B cell (primary cell): ENCODE data around the gene CXXC1. TPM values are rescaled to one million over a fixed set of nuclear protein-coding genes. Genes with fewer than 3 reads are reported as not detected.

Source experiments
- ATAC-seq: fragments of 200-7000 bp; cut with Tn5 transposase; one replicate; pipeline ENCODE4 v1.10.0; 2021; ENCODE audit warnings: low read depth, mild to moderate bottlenecking, moderate number of reproducible peaks, moderate library complexity
- CTCF ChIA-PET: fragments of 350-600 bp; sonication (Branson Sonifier 250); formaldehyde crosslinking; loops from one replicate; lab custom pipeline; 2021; ENCODE audit warnings: antibody characterized with exemption, inconsistent platforms; lab: Charles Lee
- POLR2A ChIA-PET: fragments of 350-600 bp; sonication (Branson Sonifier 250); formaldehyde crosslinking; loops from one replicate; lab custom pipeline; 2021; ENCODE audit warnings: antibody characterized with exemption; lab: Charles Lee
- DNase-seq: peaks from one replicate; pipeline ENCODE4 v3.0.0; 2013
- H2AFZ ChIP-seq: 2 replicates; pipeline ENCODE4 v1.6.1; 2012; ENCODE audit warnings: mild to moderate bottlenecking, low read depth, low read length; ENCODE audit not compliant: insufficient read depth, poor library complexity, severe bottlenecking
- H3K27ac ChIP-seq, 2 donors: 1 replicate in 1 of 2; 2 replicates in 1 of 2; pipeline ENCODE4 v1.5.1; 2012 to 2013; ENCODE audit warnings: low read length in 2 of 2, mild to moderate bottlenecking in 2 of 2, moderate library complexity in 1 of 2
- H3K27me3 ChIP-seq, 4 experiments: fragments of 200-600 bp in 1 of 4; sonication (generic) in 1 of 4; replicated peaks in 1 of 4; 1 replicate in 2 of 4; 2 replicates in 2 of 4; pipeline versions ENCODE4 v1.6.1 to v1.7.0; 2013 to 2016; ENCODE audit warnings: low read length in 3 of 4, mild to moderate bottlenecking in 2 of 4, mixed read lengths in 1 of 4, moderate library complexity in 1 of 4; ENCODE audit not compliant: insufficient read depth in 4 of 4, control insufficient read depth in 3 of 4; ENCODE audit errors: control extremely low read depth in 1 of 4
- H3K36me3 ChIP-seq, 2 experiments: replicated peaks in 1 of 2; 1 replicate in 1 of 2; 2 replicates in 1 of 2; pipeline versions ENCODE4 v1.6.1 to v1.7.1; 2013; ENCODE audit warnings: low read length in 1 of 2; ENCODE audit not compliant: insufficient read depth in 2 of 2, control insufficient read depth in 1 of 2; ENCODE audit errors: control extremely low read depth in 1 of 2, extremely low read depth in 1 of 2
- H3K4me1 ChIP-seq, 2 donors: fragments of 200-600 bp in 1 of 2; sonication (generic) in 1 of 2; 1 replicate in 1 of 2; 2 replicates in 1 of 2; pipeline versions ENCODE4 v1.5.1 to v1.6.1; 2013 to 2017; ENCODE audit warnings: low read length in 2 of 2; ENCODE audit not compliant: control insufficient read depth in 2 of 2, insufficient read depth in 2 of 2
- H3K4me2 ChIP-seq: replicated peaks from 2 replicates; pipeline ENCODE3; 2012; ENCODE audit warnings: mild to moderate bottlenecking, low read depth, low read length; ENCODE audit not compliant: poor library complexity, severe bottlenecking
- H3K4me3 ChIP-seq, 5 experiments: fragments of 200-600 bp in 1 of 5; sonication (generic) in 1 of 5; 1 replicate in 3 of 5; 2 replicates in 2 of 5; pipeline versions ENCODE4 v1.5.1 to v1.7.0; 2011 to 2016; ENCODE audit warnings: low read length in 4 of 5, mild to moderate bottlenecking in 4 of 5, low read depth in 2 of 5, control low read depth in 1 of 5, moderate library complexity in 1 of 5; ENCODE audit not compliant: insufficient read depth in 1 of 5; ENCODE audit errors: control extremely low read depth in 1 of 5, extremely low read depth in 1 of 5
- H3K79me2 ChIP-seq: fragments of 200-600 bp; sonication (generic); one replicate; pipeline ENCODE4 v1.6.0; 2016; ENCODE audit warnings: low read length; ENCODE audit not compliant: control insufficient read depth, insufficient read depth
- H3K9ac ChIP-seq: fragments of 200-600 bp; sonication (generic); 2 replicates; pipeline ENCODE4 v1.6.1; 2017; ENCODE audit warnings: mild to moderate bottlenecking, low read length, moderate library complexity
- H3K9me3 ChIP-seq, 3 donors: one replicate each; pipeline versions ENCODE4 v1.6.1 to v1.7.1; 2013; ENCODE audit warnings: low read length in 2 of 3; ENCODE audit not compliant: control insufficient read depth in 2 of 3, insufficient read depth in 1 of 3; ENCODE audit errors: control extremely low read depth in 1 of 3
- H4K20me1 ChIP-seq: 2 replicates; pipeline ENCODE4 v1.6.0; 2012; ENCODE audit warnings: mild to moderate bottlenecking, low read length; ENCODE audit not compliant: insufficient read depth, control insufficient read depth, poor library complexity, severe bottlenecking
- H3K27ac Mint-ChIP-seq: one replicate; pipeline ENCODE4 v1.8.0; 2021; ENCODE audit warnings: mixed read lengths
- H3K27me3 Mint-ChIP-seq: one replicate; pipeline ENCODE4 v1.8.0; 2021; ENCODE audit warnings: mixed read lengths
- H3K4me1 Mint-ChIP-seq: one replicate; pipeline ENCODE4 v1.8.0; 2021; ENCODE audit warnings: mixed read lengths
- H3K4me3 Mint-ChIP-seq: one replicate; pipeline ENCODE4 v1.8.0; 2021; ENCODE audit warnings: mixed read lengths
- H3K9me3 Mint-ChIP-seq: one replicate; pipeline ENCODE4 v1.8.0; 2022; ENCODE audit warnings: mixed read lengths; ENCODE audit not compliant: insufficient read depth
- EZH2 ChIP-seq: IDR thresholded peaks from 2 replicates; pipeline ENCODE4 v1.6.1; 2012; ENCODE audit warnings: borderline replicate concordance, low read depth, mild to moderate bottlenecking, moderate library complexity, low read length; ENCODE audit not compliant: insufficient read depth, poor library complexity, severe bottlenecking
- WGBS: methylation state at CpG from one replicate; pipeline ENCODE4 v1.1.5; 2013; ENCODE audit warnings: missing lambda C conversion rate; ENCODE audit not compliant: insufficient coverage; 5-methylcytosine and 5-hydroxymethylcytosine counted together
- intact Hi-C: fragments of 100-400 bp; cut with micrococcal nuclease; formaldehyde crosslinking; loops from one replicate; pipeline ENCODE4 v1.10.0; 2022
- polyA minus RNA-seq: library from RNA; depleted of rRNA, polyadenylated mRNA; stranded (reverse); fragments of >200 nt; gene quantifications from 2 replicates; pipeline ENCODE4 v1.2.3, GENCODE V29; 2012
- polyA plus RNA-seq: library from polyadenylated mRNA; depleted of rRNA; stranded (reverse); fragments of >200 nt; gene quantifications from 2 replicates; pipeline ENCODE4 v1.2.3, GENCODE V29; 2012
- total RNA-seq, 2 donors: library from RNA; stranded (reverse); fragments of 120-200 nt in 1 of 2; gene quantifications; 1 replicate in 1 of 2; 2 replicates in 1 of 2; pipeline versions ENCODE4 v1.2.3 to v1.2.4, GENCODE V29; 2013 to 2022
- TF ChIP-seq, protein P1 (sequence below): fragments of 200-600 bp; IDR thresholded peaks from one replicate; pipeline ENCODE4 v1.8.0; 2022; ENCODE audit warnings: antibody characterized with exemption, mild to moderate bottlenecking

CXXC1 gene
- total RNA-seq = 136 and 157 TPM in 2 replicates
- 63.6 TPM for total RNA-seq (2013)
- polyA plus RNA-seq = 306 and 387 TPM in 2 replicates
- 89.1 and 114 TPM in 2 replicates for polyA minus RNA-seq

DNA sequence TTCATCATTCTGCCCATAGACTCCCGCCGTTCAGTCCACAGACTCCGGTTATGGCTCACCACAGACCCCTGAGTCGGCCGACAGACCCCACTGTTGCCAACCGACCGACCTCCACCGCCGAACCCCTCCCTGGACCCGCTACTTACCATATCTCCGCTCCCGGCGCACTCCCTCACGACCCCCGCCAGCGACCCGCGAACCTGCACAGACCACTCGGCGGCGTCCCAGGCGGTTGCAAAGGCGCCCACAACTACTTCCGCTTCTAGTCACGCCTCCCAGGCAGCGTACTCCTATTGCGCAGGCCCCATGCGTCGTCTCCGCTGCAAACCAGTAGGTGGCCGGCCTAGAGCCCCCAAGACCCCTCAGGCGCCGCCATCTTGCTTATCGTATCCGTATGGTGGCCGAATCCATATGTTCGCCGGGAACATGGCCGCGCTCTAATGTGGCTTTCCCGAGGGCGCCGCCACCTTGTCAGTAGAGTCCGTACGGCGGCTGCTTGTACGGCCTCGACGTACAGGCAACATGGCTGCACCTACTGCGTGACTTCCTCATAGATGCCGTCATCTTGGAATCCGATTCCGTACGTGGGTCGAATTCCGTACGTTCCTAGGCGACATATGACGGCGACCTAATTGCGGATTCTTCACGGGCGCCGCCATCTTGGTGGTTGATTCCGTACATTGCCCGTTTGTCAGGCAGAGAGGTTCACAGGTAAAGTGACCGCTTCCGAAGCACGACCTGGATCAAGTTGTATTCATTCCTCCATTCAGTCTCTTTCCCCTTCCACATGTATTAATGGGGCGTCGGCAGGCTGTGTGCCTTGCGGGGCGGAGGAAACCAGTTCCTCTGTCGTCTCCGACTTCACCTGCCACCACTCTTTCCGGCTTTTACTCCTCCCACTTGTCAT is at the start of gene CXXC1:
Gene CXXC1, minus strand, starts transcription at position 252 of the 907 bp plus-strand sequence. Its CDS starts 103 bp downstream, at position 149.
- Mint-ChIP-seq H3K9me3 (no peaks in the 10 kb centered on the region), H3K4me3 (peak within 1 kb of the TSS; percentile 98), H3K27me3 (no peaks in the 10 kb centered on the region), H3K4me1 (peaks cover 34% of the 10 kb centered on the region), H3K27ac (peak within 1 kb of the TSS; percentile 94)
- Histone ChIP-seq H3K9me3 (no peaks in the 10 kb centered on the region), H3K27me3 (no peaks in the 10 kb centered on the region), H3K27ac (peak within 1 kb of the TSS; percentile 93), H3K4me1 (peaks cover 8 to 13% of the 10 kb centered on the region in 2 donors), H2AFZ (peak within 1 kb of the TSS; percentile 92), H3K4me3 (peak within 1 kb of the TSS; percentile 64 to 97 (median 90)), H3K9ac (peak within 1 kb of the TSS; percentile 82), H3K79me2 (peaks cover 10% of the 10 kb centered on the region), H3K36me3 (peaks cover 0 to 33% of the 10 kb centered on the region in 2 experiments), H3K4me2 (peak within 1 kb of the TSS; percentile 91), H4K20me1 (peaks cover 7% of the 10 kb centered on the region)
- TF ChIP-seq, protein P1, sequence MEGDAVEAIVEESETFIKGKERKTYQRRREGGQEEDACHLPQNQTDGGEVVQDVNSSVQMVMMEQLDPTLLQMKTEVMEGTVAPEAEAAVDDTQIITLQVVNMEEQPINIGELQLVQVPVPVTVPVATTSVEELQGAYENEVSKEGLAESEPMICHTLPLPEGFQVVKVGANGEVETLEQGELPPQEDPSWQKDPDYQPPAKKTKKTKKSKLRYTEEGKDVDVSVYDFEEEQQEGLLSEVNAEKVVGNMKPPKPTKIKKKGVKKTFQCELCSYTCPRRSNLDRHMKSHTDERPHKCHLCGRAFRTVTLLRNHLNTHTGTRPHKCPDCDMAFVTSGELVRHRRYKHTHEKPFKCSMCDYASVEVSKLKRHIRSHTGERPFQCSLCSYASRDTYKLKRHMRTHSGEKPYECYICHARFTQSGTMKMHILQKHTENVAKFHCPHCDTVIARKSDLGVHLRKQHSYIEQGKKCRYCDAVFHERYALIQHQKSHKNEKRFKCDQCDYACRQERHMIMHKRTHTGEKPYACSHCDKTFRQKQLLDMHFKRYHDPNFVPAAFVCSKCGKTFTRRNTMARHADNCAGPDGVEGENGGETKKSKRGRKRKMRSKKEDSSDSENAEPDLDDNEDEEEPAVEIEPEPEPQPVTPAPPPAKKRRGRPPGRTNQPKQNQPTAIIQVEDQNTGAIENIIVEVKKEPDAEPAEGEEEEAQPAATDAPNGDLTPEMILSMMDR = peak; percentile 42
- no peak for TF ChIP-seq EZH2
- under 1% methylated on average over 73 of the region's 76 CpGs for WGBS
- DNase-seq = peak; percentile 99
- ATAC-seq = peak; percentile 91
- intact Hi-C loops = loop anchor here (1.0 to 5.0 kb wide), 9 partner anchors 11 to 1335 kb away; partner anchors contain the start of genes C18orf32, CFAP53, MEX3C and SMAD7
- CTCF ChIA-PET = interaction anchor here (1.9 to 4.0 kb wide), 3 partner anchors 18 to 69 kb away, joined by 6 to 22 read pairs (median 11); partner anchors contain the start of gene CFAP53
- POLR2A ChIA-PET = no interaction called here
